Cardiac muscle cell (in vitro differentiated cells and primary cell): ENCODE measurements around the gene TUBA1A. TPM values are rescaled to one million over a fixed set of nuclear protein-coding genes. Genes with fewer than 3 reads are reported as not detected.

Experiments
- DNase-seq, 2 donors: peaks; one replicate each; pipeline versions ENCODE4 v3.0.0 to v3.0.0-alpha.2; 2010 to 2017; ENCODE audit warnings: low read depth in 1 of 2, low spot score in 1 of 2
- H3K27ac ChIP-seq: fragments of 200-600 bp; sonication (generic); 2 replicates; pipeline ENCODE4 v1.5.1; 2016
- H3K27me3 ChIP-seq: fragments of 200-600 bp; sonication (generic); 2 replicates; pipeline ENCODE4 v1.6.0; 2016; ENCODE audit warnings: control low read depth
- H3K36me3 ChIP-seq: fragments of 200-600 bp; sonication (generic); 2 replicates; pipeline ENCODE4 v1.5.1; 2016; ENCODE audit warnings: control low read depth
- H3K4me1 ChIP-seq: fragments of 200-600 bp; sonication (generic); 2 replicates; pipeline ENCODE4 v1.8.1; 2017; ENCODE audit warnings: low read depth, mild to moderate bottlenecking, mixed run types
- H3K4me3 ChIP-seq: fragments of 200-600 bp; sonication (generic); 2 replicates; pipeline ENCODE4 v1.5.1; 2016; ENCODE audit warnings: mild to moderate bottlenecking
- H3K9me3 ChIP-seq: fragments of 200-600 bp; sonication (generic); 2 replicates; pipeline ENCODE4 v1.5.1; 2017; ENCODE audit warnings: low read depth, mild to moderate bottlenecking, control low read depth
- polyA plus RNA-seq: library from polyadenylated mRNA; unstranded; fragments of >200 nt; fragmentation: Nextera tagmentation; extraction: Ambion mirVana; gene quantifications from 2 replicates; pipeline ENCODE4 v1.2.1, GENCODE V29; 2016
- total RNA-seq: library from RNA; depleted of rRNA; stranded (reverse); fragments of >200 nt; gene quantifications from 2 replicates; pipeline ENCODE4 v1.2.3, GENCODE V29; 2016
- TF ChIP-seq, protein P1 (sequence below): IDR thresholded peaks from 2 replicates; pipeline ENCODE4 v1.5.1; 2012; ENCODE audit warnings: low read depth, mild to moderate bottlenecking, low read length

The TUBA1A gene
- total and polyA plus RNA-seq, 2 experiments from 2014 or later = 509 to 1,070 TPM

DNA sequence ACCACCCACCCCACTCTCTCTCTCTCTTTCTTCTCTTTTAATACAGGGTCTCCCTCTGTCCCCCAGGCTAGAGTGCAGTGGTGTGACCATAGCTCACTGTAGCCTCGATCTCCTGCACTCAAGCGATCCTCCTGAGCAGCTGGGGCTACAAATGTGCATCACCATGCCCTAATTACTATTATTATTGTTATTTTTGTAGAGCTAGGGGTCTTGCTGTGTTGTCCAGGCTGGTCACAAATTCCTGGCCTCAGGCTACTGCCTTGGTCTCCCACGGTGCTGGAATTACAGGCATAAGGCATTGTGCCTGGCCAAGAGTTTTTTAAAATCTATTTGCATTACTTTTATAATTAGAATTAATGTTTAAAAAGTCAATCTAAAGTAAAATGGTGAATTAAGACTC is 34.7 kb downstream of the TUBA1A start:
- no peak overlapping the region for H3K4me3 ChIP-seq
- no peak for DNase-seq
- no peaks in the 10 kb centered on the region for H3K27me3 ChIP-seq
- H3K9me3 ChIP-seq = no peaks in the 10 kb centered on the region
- no peaks in the 10 kb centered on the region for H3K4me1 ChIP-seq
- H3K27ac ChIP-seq = no peak overlapping the region
- H3K36me3 ChIP-seq = no peaks in the 10 kb centered on the region
- TF ChIP-seq, protein P1, sequence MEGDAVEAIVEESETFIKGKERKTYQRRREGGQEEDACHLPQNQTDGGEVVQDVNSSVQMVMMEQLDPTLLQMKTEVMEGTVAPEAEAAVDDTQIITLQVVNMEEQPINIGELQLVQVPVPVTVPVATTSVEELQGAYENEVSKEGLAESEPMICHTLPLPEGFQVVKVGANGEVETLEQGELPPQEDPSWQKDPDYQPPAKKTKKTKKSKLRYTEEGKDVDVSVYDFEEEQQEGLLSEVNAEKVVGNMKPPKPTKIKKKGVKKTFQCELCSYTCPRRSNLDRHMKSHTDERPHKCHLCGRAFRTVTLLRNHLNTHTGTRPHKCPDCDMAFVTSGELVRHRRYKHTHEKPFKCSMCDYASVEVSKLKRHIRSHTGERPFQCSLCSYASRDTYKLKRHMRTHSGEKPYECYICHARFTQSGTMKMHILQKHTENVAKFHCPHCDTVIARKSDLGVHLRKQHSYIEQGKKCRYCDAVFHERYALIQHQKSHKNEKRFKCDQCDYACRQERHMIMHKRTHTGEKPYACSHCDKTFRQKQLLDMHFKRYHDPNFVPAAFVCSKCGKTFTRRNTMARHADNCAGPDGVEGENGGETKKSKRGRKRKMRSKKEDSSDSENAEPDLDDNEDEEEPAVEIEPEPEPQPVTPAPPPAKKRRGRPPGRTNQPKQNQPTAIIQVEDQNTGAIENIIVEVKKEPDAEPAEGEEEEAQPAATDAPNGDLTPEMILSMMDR = no peak

DNA sequence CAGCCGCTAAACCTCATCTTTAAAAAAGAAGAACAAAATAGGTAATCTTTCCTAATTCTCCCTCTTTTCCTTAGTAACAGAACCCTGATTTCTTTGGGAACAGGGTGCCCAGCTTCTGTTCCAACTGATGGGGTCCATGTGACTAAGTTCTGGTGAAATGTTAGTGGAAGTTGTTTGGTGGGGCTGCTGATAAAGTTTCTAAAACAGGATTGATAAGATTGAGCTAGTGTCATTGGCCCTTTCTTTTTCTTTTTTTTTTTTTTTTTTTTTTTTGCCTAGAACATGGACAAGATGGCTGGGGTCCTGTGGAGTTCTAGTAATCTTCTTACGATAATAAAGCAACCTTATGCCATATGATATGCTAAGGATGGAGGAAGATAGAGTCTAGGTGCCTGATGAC is 41.5 kb downstream of the TUBA1A start:
- no peak overlapping the region for H3K27ac ChIP-seq
- TF ChIP-seq, protein P1 = no peak
- H3K4me3 ChIP-seq = no peak overlapping the region
- no peaks in the 10 kb centered on the region for H3K36me3 ChIP-seq
- DNase-seq = no peak
- no peaks in the 10 kb centered on the region for H3K9me3 ChIP-seq
- no peaks in the 10 kb centered on the region for H3K27me3 ChIP-seq
- no peaks in the 10 kb centered on the region for H3K4me1 ChIP-seq

DNA sequence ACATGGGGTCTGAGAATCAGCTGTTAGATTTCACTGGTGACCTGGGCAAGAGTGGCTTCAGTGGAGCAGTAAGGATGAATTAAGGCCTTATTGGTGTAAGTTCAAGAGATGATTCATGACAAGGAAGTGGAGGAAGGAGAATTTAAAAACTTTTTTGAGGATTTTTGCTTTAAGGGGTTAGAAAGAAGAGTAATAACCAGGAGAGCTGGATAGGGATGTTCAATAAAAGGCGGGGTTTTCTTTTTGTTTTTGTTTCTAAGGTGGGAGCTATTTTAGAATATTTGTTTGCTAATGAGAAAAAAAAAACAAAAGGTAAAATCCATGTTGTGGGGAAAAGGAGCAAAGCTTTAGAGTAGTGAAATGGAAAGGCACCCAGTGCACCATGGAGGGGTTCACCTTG is 42.5 kb downstream of the TUBA1A start:
- Histone ChIP-seq H3K27me3 (no peaks in the 10 kb centered on the region), H3K27ac (no peak overlapping the region), H3K4me3 (no peak overlapping the region), H3K4me1 (no peaks in the 10 kb centered on the region), H3K36me3 (no peaks in the 10 kb centered on the region), H3K9me3 (no peaks in the 10 kb centered on the region)
- TF ChIP-seq, protein P1 = no peak
- DNase-seq = no peak

DNA sequence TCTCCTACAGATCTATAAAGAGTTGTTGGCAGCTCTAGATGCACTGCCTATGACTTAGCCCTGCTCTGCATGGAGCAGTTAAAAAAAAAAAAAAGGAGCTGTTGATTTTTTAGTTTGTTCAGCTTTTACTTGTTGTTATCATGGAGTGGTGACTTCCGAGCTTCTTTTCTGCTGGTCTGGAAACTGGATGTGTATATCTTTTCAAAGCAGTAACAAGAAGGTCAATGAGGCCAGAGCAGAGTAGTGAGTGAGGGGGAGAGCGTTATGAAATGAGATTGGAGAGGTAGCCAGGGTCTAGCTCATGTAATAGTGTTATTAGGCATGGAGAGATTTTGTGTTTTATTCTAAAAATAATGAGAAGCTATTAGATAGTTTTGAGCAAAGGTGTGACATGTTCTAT is 44.5 kb downstream of the TUBA1A start:
- H3K36me3 ChIP-seq = no peaks in the 10 kb centered on the region
- DNase-seq = no peak
- H3K27ac ChIP-seq = peak overlapping the region; percentile 19
- no peaks in the 10 kb centered on the region for H3K4me1 ChIP-seq
- H3K4me3 ChIP-seq = no peak overlapping the region
- TF ChIP-seq, protein P1 = no peak
- H3K9me3 ChIP-seq = no peaks in the 10 kb centered on the region
- H3K27me3 ChIP-seq = no peaks in the 10 kb centered on the region

DNA sequence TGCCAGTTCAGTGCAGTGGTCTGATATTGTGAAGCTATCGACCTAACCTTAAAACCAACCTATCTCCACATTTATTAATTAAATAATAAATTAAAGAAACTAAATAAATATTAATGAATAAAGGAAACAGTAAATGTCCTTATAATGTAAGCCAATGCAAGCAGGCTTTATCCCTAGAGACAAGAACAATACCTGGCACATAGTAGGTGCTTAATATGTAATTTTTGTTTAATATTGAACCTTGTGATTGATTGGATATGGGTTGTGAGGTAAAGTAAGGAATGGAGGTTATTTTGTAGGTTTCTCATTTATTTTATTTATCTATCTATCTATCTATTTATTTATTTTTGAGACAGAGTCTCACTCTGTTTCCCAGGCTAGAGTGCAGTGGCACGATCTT is 49.9 kb downstream of the TUBA1A start:
- H3K4me1 ChIP-seq = no peaks in the 10 kb centered on the region
- H3K27me3 ChIP-seq = no peaks in the 10 kb centered on the region
- no peak for DNase-seq
- no peaks in the 10 kb centered on the region for H3K9me3 ChIP-seq
- TF ChIP-seq, protein P1 = no peak
- H3K36me3 ChIP-seq = no peaks in the 10 kb centered on the region
- H3K27ac ChIP-seq = no peak overlapping the region
- no peak overlapping the region for H3K4me3 ChIP-seq

DNA sequence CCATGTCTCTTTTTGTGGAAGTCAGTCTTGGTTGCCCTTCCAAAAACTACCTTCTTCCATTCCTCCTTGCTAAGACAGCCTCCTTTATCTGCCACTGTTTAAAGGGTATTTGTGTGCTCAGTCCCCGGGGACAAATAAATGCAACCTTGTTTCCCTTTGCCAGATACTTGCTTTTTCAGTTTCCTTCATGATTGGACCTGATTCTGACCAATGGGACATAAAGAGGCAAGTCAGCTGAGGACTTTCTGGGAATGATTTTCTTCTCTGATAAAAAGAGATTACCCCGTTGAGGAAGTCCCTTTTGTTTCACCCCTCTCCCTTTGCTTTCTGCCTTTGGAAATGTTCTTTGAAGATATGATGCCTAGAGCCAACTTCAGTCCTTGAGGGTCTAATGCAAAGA is 50.3 kb downstream of the TUBA1A start:
- Histone ChIP-seq H3K27ac (no peak overlapping the region), H3K9me3 (no peaks in the 10 kb centered on the region), H3K27me3 (no peaks in the 10 kb centered on the region), H3K4me3 (no peak overlapping the region), H3K36me3 (no peaks in the 10 kb centered on the region), H3K4me1 (peaks cover 1% of the 10 kb centered on the region)
- DNase-seq = peak in 1 of 2 donors; percentile 35
- TF ChIP-seq, protein P1 = no peak
